ENCODE data around the gene PROM1. TPM values are rescaled to one million over a fixed set of nuclear protein-coding genes. Genes with fewer than 3 reads are reported as not detected.

Gene PROM1
- total RNA-seq, 1 experiment from 2014 or later, result not detected

- Histone ChIP-seq H3K27ac (ENCODE audit: low read length) (no peak overlapping the region), H3K9me3 (ENCODE audit: low read length) (no peaks in the 10 kb centered on the region), H3K4me1 (ENCODE audit: insufficient read depth, low read length) (no peaks in the 10 kb centered on the region), H3K4me2 (ENCODE audit: low read length) (no peak overlapping the region), H3K27me3 (ENCODE audit: low read length) (no peaks in the 10 kb centered on the region), H3K79me2 (ENCODE audit: low read length) (no peaks in the 10 kb centered on the region), H3K9me2 (replicated peaks; ENCODE audit: low read length) (no peaks in the 10 kb centered on the region), H3K4me3 (ENCODE audit: low read length) (no peak overlapping the region), H3K36me3 (ENCODE audit: low read depth, low read length) (no peaks in the 10 kb centered on the region), H2AFZ (ENCODE audit: low read length) (no peak overlapping the region), H4K20me1 (ENCODE audit: low read length) (no peaks in the 10 kb centered on the region), H3K9ac (ENCODE audit: low read length) (no peak overlapping the region), H3F3A (ENCODE audit: low read length, unreplicated experiment) (no peaks in the 10 kb centered on the region)
- no peak for DNase-seq
- TF ChIP-seq CTCF (conservative IDR thresholded peaks at IDR 0.05; ENCODE audit: low read depth, low read length), result no peak
- no peak for TF ChIP-seq EZH2phosphoT487 (IDR thresholded peaks at IDR 0.05; ENCODE audit: borderline replicate concordance, low read length)
- TF ChIP-seq EZH2 (IDR thresholded peaks at IDR 0.05; ENCODE audit: low read length, unreplicated experiment), result no peak
- ATAC-seq, result no peak
- ChIA-PET CTCF (no interaction called here), POLR2A (ENCODE audit: unreplicated experiment) (no interaction called here)
- intact Hi-C loops (cut with micrococcal nuclease), result no loop called here
- BruUV-seq (replicated peaks), result no TSS peak
These were observed 38.5 kb upstream of the PROM1 start for GRCh38 chr4:16122308-16122711.

GRCh38 chr4:16120720-16121119 is 36.9 kb upstream of the PROM1 start:
- no peak for ATAC-seq
- CTCF ChIA-PET, result no interaction called here
- TF ChIP-seq CTCF (conservative IDR thresholded peaks at IDR 0.05; ENCODE audit: low read depth, low read length) (no peak), EZH2phosphoT487 (IDR thresholded peaks at IDR 0.05; ENCODE audit: borderline replicate concordance, low read length) (no peak), EZH2 (IDR thresholded peaks at IDR 0.05; ENCODE audit: low read length, unreplicated experiment) (no peak)
- Histone ChIP-seq H3K79me2 (ENCODE audit: low read length) (no peaks in the 10 kb centered on the region), H3K9ac (ENCODE audit: low read length) (no peak overlapping the region), H2AFZ (ENCODE audit: low read length) (no peak overlapping the region), H3K9me2 (replicated peaks; ENCODE audit: low read length) (no peaks in the 10 kb centered on the region), H3K36me3 (ENCODE audit: low read depth, low read length) (no peaks in the 10 kb centered on the region), H4K20me1 (ENCODE audit: low read length) (no peaks in the 10 kb centered on the region), H3K27me3 (ENCODE audit: low read length) (no peaks in the 10 kb centered on the region), H3K4me1 (ENCODE audit: insufficient read depth, low read length) (no peaks in the 10 kb centered on the region), H3K4me2 (ENCODE audit: low read length) (no peak overlapping the region), H3K9me3 (ENCODE audit: low read length) (no peaks in the 10 kb centered on the region), H3F3A (ENCODE audit: low read length, unreplicated experiment) (no peaks in the 10 kb centered on the region), H3K27ac (ENCODE audit: low read length) (no peak overlapping the region), H3K4me3 (ENCODE audit: low read length) (no peak overlapping the region)
- POLR2A ChIA-PET (ENCODE audit: unreplicated experiment), result no interaction called here
- no TSS peak for BruUV-seq (replicated peaks)
- DNase-seq, result no peak
- intact Hi-C loops (cut with micrococcal nuclease), result no loop called here

GRCh38 chr4:16119981-16120380 is 36.2 kb upstream of the PROM1 start:
- Histone ChIP-seq H3K4me3 (ENCODE audit: low read length) (no peak overlapping the region), H3K9me2 (replicated peaks; ENCODE audit: low read length) (no peaks in the 10 kb centered on the region), H3K9me3 (ENCODE audit: low read length) (no peaks in the 10 kb centered on the region), H3F3A (ENCODE audit: low read length, unreplicated experiment) (no peaks in the 10 kb centered on the region), H3K79me2 (ENCODE audit: low read length) (no peaks in the 10 kb centered on the region), H3K4me1 (ENCODE audit: insufficient read depth, low read length) (no peaks in the 10 kb centered on the region), H4K20me1 (ENCODE audit: low read length) (no peaks in the 10 kb centered on the region), H2AFZ (ENCODE audit: low read length) (no peak overlapping the region), H3K36me3 (ENCODE audit: low read depth, low read length) (no peaks in the 10 kb centered on the region), H3K27me3 (ENCODE audit: low read length) (no peaks in the 10 kb centered on the region), H3K27ac (ENCODE audit: low read length) (no peak overlapping the region), H3K4me2 (ENCODE audit: low read length) (no peak overlapping the region), H3K9ac (ENCODE audit: low read length) (no peak overlapping the region)
- POLR2A ChIA-PET (ENCODE audit: unreplicated experiment), result no interaction called here
- no TSS peak for BruUV-seq (replicated peaks)
- TF ChIP-seq EZH2phosphoT487 (IDR thresholded peaks at IDR 0.05; ENCODE audit: borderline replicate concordance, low read length) (no peak), EZH2 (IDR thresholded peaks at IDR 0.05; ENCODE audit: low read length, unreplicated experiment) (no peak), CTCF (conservative IDR thresholded peaks at IDR 0.05; ENCODE audit: low read depth, low read length) (no peak)
- CTCF ChIA-PET, result no interaction called here
- DNase-seq (no peak), ATAC-seq (no peak)
- intact Hi-C loops (cut with micrococcal nuclease), result no loop called here
